Stimulated activated CD8-positive, alpha-beta memory T cell treated with anti-CD3 and anti-CD28 coated beads, Interleukin-12 subunit alpha, Interleukin-12 subunit beta, amount 100 ng/mL, for 24 hours (primary cell): ENCODE results near the gene TUBB1.
"Not testable (repeated sequence)": the region's sequence is repeated elsewhere in the genome, so short reads cannot be mapped to it uniquely, and the experiment has no call there.

Experiments used
- DNase-seq: peaks from one replicate; pipeline ENCODE4 v3.0.0-alpha.2; 2020; ENCODE audit errors: extremely low read depth

Gene TUBB1

GRCh38 chr20:59005523-59006166 lies 13.6 kb upstream of the TUBB1 start:
- no peak for DNase-seq

GRCh38 chr20:59006167-59006863 lies 12.9 kb upstream of the TUBB1 start:
- no peak for DNase-seq

- peak; percentile 10 for DNase-seq
These were observed 12.2 kb upstream of the TUBB1 start, which contains the start of gene CTSZ for GRCh38 chr20:59006864-59007664. Gene CTSZ (minus strand): TSS chr20:59007254. CDS start chr20:59007128, 126 bp downstream.

- no peak for DNase-seq
These were observed 11.3 kb upstream of the TUBB1 start for GRCh38 chr20:59007665-59008511.

GRCh38 chr20:59008715-59009336 lies 10.4 kb upstream of the TUBB1 start:
- no peak for DNase-seq

- no peak for DNase-seq
These were observed 8.8 kb upstream of the TUBB1 start for GRCh38 chr20:59010321-59010994.

- DNase-seq, result no peak
These were observed 8.0 kb upstream of the TUBB1 start for GRCh38 chr20:59010995-59011873.

- DNase-seq, result not testable (repeated sequence)
These were observed 7.4 kb upstream of the TUBB1 start for GRCh38 chr20:59011874-59012157.

GRCh38 chr20:59013031-59013951 lies 5.9 kb upstream of the TUBB1 start:
- no peak for DNase-seq

GRCh38 chr20:59013959-59014608 lies 5.1 kb upstream of the TUBB1 start:
- no peak for DNase-seq

- no peak for DNase-seq
These were observed 4.4 kb upstream of the TUBB1 start for GRCh38 chr20:59014680-59015389.

GRCh38 chr20:59015411-59015810 lies 3.8 kb upstream of the TUBB1 start:
- no peak for DNase-seq

GRCh38 chr20:59015812-59016711 lies 3.2 kb upstream of the TUBB1 start:
- DNase-seq, result no peak

GRCh38 chr20:59016795-59017492 lies 2.3 kb upstream of the TUBB1 start:
- DNase-seq, result no peak

- DNase-seq, result no peak
These were observed 1.6 kb upstream of the TUBB1 start for GRCh38 chr20:59017493-59018231.
